Brain microvascular endothelial cell (primary cell): ENCODE data around the gene IL12RB2.

Source experiments
- DNase-seq: peaks from one replicate; pipeline ENCODE4 v3.0.0-alpha.2; 2020
- H3K27ac ChIP-seq: fragments of 250-450 bp; sonication (Bioruptor Pico); 2 replicates; pipeline ENCODE4 v1.5.1; 2020; ENCODE audit warnings: mild to moderate bottlenecking, moderate library complexity
- H3K27me3 ChIP-seq: fragments of 250-450 bp; sonication (Bioruptor Pico); replicated peaks from 2 replicates; pipeline ENCODE4 v1.5.1; 2020; ENCODE audit warnings: mild to moderate bottlenecking
- H3K36me3 ChIP-seq: fragments of 250-450 bp; sonication (Bioruptor Pico); replicated peaks from 2 replicates; pipeline ENCODE4 v1.5.1; 2020; ENCODE audit warnings: mild to moderate bottlenecking
- H3K4me3 ChIP-seq: 2 replicates; pipeline ENCODE4 v1.5.1; 2011; ENCODE audit warnings: low read depth, mild to moderate bottlenecking, control low read depth, low read length, moderate library complexity
- in situ Hi-C: cut with HindIII; loops from 2 replicates; pipeline ENCODE4 v1.10.0; 2017; ENCODE audit warnings: low sequenced_read_pairs, low pct_ligation_motif_present
- TF ChIP-seq, protein P1 (sequence below): IDR thresholded peaks from 2 replicates; pipeline ENCODE4 v1.5.1; 2011; ENCODE audit warnings: low read depth, mild to moderate bottlenecking, moderate library complexity, low read length, control low read depth, inconsistent platforms; ENCODE audit errors: missing control alignments

The IL12RB2 gene

GRCh38 chr1:67324068-67324467 lies 16.4 kb downstream of the IL12RB2 start:
- in situ Hi-C loops, result no loop called here
- H3K27ac ChIP-seq, result no peak overlapping the region
- no peak overlapping the region for H3K4me3 ChIP-seq
- TF ChIP-seq, protein P1, sequence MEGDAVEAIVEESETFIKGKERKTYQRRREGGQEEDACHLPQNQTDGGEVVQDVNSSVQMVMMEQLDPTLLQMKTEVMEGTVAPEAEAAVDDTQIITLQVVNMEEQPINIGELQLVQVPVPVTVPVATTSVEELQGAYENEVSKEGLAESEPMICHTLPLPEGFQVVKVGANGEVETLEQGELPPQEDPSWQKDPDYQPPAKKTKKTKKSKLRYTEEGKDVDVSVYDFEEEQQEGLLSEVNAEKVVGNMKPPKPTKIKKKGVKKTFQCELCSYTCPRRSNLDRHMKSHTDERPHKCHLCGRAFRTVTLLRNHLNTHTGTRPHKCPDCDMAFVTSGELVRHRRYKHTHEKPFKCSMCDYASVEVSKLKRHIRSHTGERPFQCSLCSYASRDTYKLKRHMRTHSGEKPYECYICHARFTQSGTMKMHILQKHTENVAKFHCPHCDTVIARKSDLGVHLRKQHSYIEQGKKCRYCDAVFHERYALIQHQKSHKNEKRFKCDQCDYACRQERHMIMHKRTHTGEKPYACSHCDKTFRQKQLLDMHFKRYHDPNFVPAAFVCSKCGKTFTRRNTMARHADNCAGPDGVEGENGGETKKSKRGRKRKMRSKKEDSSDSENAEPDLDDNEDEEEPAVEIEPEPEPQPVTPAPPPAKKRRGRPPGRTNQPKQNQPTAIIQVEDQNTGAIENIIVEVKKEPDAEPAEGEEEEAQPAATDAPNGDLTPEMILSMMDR, result no peak
- no peak for DNase-seq
- no peaks in the 10 kb centered on the region for H3K36me3 ChIP-seq
- H3K27me3 ChIP-seq, result no peaks in the 10 kb centered on the region

GRCh38 chr1:67327864-67328466 lies 20.3 kb downstream of the IL12RB2 start:
- no peak for DNase-seq
- in situ Hi-C loops, result loop anchor here (25.0 kb wide), 1 partner anchor 159 kb away; no protein-coding TSS in a partner anchor
- Histone ChIP-seq H3K36me3 (no peaks in the 10 kb centered on the region), H3K27ac (no peak overlapping the region), H3K27me3 (no peaks in the 10 kb centered on the region), H3K4me3 (no peak overlapping the region)
- TF ChIP-seq, protein P1, result no peak

DNA sequence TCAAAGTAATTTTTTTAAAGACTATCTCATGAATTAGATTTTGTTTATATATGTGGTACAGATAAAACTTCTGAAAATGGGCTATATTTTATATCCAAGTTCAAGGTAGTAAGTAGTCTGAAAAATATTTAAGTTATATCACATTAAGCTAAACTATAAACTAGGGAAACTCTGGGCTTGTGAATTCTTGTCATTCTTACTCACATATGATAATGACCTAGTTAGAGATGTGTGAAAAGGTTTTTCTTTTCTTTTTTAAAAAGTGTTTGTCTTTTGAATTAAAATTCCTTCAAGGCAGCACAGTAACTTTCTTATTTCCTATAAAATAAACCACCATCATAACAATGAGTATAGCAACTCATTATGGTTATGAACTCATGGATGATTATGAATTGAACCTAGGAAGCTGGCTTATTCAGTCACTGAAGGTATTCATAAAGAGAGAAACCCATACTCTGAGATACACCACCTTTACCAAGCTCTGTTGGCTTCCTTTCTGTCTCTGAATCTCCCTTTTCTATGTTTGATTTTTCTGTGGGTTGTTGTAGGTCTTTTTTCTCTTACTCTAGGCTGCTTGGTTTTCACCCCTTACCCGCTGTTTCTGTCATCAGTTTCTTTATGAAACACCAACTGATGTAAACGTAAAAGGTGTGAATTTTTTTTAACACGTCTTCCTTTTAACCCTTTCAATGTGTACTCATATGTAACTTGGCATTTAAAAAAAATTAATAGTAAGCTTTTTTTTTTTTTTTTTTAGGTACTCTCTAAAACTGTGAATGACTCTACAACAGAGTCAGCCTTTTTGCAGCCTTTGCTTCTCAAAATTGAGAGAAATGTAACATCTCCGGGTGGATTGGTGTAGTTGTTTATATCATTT lies 25.2 kb downstream of the IL12RB2 start:
- no peaks in the 10 kb centered on the region for H3K27me3 ChIP-seq
- DNase-seq, result no peak
- H3K36me3 ChIP-seq, result no peaks in the 10 kb centered on the region
- no peak overlapping the region for H3K4me3 ChIP-seq
- TF ChIP-seq, protein P1, result no peak
- no peak overlapping the region for H3K27ac ChIP-seq
- in situ Hi-C loops, result loop anchor here (25.0 kb wide), 1 partner anchor 154 kb away; no protein-coding TSS in a partner anchor

DNA sequence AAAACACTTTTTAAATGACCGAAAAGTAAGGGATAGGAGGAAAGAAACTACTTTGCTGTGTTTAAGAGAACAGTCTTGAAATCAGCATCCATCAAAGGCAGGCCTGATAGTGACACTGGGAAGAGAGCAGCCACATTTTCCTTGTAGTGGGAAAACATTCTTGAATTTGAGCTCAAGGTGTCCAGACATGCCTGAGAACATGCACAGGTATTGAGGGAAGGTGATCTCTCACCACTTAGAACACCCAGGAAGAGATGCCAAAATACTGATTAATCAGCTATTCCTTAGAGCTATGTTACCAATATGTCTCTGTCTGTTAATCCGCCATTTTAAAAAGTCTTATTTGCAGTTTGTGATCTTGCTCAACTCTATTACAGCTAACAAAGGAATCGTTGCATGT lies 25.9 kb downstream of the IL12RB2 start:
- TF ChIP-seq, protein P1, result no peak
- no peaks in the 10 kb centered on the region for H3K27me3 ChIP-seq
- DNase-seq, result no peak
- H3K27ac ChIP-seq, result no peak overlapping the region
- no peaks in the 10 kb centered on the region for H3K36me3 ChIP-seq
- in situ Hi-C loops, result loop anchor here (25.0 kb wide), 1 partner anchor 154 kb away; no protein-coding TSS in a partner anchor
- H3K4me3 ChIP-seq, result no peak overlapping the region

- TF ChIP-seq, protein P1, result no peak
- no peak overlapping the region for H3K4me3 ChIP-seq
Measured at GRCh38 chr1:67335411-67335810, 27.7 kb downstream of the IL12RB2 start.

More at GRCh38 chr1:67335411-67335810, 27.7 kb downstream of the IL12RB2 start:
- Histone ChIP-seq H3K36me3 (no peaks in the 10 kb centered on the region), H3K27ac (no peak overlapping the region), H3K27me3 (no peaks in the 10 kb centered on the region)
- in situ Hi-C loops, result loop anchor here (25.0 kb wide), 1 partner anchor 152 kb away; no protein-coding TSS in a partner anchor
- no peak for DNase-seq
